CD4-positive, alpha-beta T cell treated with Interleukin-6 at 100 ng/mL for 8 hours (primary cell): ENCODE results near the gene ISM1.
"Not testable (repeated sequence)": the region's sequence is repeated elsewhere in the genome, so short reads cannot be mapped to it uniquely, and the experiment has no call there.

Experiments used
- DNase-seq: peaks from one replicate; pipeline ENCODE4 v3.0.0-alpha.2; 2020; ENCODE audit warnings: mixed read lengths, low spot score

ISM1 gene

GRCh38 chr20:13221673-13222318, 722 bp downstream of the ISM1 start:
- peak; percentile 50 for DNase-seq

GRCh38 chr20:13222319-13222716, 1.2 kb downstream of the ISM1 start:
- no peak for DNase-seq

GRCh38 chr20:13223736-13224520, 2.9 kb downstream of the ISM1 start:
- DNase-seq = no peak

- DNase-seq = no peak
Measured at GRCh38 chr20:13226367-13226766, 5.3 kb downstream of the ISM1 start.

DNA sequence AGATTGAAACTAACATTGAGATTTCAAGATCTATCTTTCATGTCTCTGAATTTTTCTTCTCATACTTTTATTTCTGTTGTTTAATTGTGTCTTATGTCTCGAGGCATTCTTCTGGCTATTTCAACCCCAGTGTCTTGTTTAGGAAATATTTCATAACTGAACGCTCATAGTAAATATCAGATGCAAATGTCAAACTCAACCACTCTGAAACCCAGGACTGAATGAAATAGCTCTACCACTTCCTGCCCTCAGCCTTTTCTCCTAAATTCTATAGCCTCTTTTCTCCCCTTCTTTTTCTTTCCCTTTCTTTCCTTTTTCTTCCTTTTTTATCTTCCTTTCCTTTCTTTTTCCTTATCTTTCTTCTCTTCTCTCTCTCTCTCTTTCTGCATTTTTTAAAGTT, 7.7 kb downstream of the ISM1 start:
- DNase-seq = no peak

DNA sequence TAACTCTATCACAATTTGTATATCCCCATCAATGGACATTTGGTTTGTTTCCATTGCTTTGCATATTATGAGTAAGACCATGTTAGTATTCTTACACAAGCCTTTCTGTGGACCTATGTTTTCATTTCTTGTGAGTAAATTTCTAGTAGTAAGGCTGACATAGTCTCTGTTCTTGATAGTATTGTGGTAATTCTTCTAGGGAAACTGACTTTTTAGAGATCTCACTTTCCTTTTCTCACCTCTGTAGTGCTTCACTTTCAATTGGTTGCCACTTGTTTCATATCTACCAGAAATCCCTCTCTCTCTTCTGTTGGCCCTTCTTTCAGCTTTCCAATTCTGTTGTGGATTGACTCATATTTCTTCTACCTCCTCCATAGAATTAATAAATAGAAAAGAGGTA, 8.5 kb downstream of the ISM1 start:
- DNase-seq = no peak

DNA sequence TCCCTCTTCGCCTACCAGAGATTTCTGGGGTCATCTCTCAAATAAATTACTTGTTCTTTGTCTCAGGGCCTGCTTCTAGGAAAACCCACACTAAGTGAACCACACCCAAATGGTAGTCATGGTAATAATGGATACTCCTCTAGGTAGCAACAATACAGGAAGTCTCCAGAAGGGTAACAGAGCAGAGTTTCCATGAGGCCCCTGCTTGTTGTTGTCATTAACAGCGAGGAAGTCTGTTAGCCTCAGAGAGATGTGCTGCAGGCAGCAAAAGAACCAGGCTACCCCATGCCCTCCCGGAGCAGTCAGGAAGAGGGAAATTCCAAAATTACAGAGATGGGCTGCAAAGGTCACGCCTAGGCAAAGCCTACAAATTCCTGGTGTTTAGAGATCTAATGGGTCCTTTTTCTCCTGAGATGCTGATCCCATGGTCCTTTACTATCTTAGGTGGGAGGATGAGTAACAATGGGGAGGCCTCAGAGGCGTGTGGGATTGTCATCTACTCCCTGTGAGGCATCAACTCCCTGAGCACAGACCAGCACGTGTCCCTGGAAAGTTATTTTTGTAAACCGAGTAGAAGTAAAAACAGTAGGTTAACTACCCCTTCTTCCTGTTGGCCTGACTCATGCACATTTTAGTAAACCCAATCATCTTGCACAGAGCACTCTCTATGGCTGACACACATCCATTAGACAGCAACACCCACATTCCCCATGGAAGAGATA, 10.1 kb downstream of the ISM1 start:
- DNase-seq = peak; percentile 55

- DNase-seq = no peak
Measured at GRCh38 chr20:13232999-13233398, 11.9 kb downstream of the ISM1 start.

- no peak for DNase-seq
Measured at GRCh38 chr20:13234961-13235360, 13.9 kb downstream of the ISM1 start.

- not testable (repeated sequence) for DNase-seq
Measured at GRCh38 chr20:13236360-13236759, 15.3 kb downstream of the ISM1 start.

DNA sequence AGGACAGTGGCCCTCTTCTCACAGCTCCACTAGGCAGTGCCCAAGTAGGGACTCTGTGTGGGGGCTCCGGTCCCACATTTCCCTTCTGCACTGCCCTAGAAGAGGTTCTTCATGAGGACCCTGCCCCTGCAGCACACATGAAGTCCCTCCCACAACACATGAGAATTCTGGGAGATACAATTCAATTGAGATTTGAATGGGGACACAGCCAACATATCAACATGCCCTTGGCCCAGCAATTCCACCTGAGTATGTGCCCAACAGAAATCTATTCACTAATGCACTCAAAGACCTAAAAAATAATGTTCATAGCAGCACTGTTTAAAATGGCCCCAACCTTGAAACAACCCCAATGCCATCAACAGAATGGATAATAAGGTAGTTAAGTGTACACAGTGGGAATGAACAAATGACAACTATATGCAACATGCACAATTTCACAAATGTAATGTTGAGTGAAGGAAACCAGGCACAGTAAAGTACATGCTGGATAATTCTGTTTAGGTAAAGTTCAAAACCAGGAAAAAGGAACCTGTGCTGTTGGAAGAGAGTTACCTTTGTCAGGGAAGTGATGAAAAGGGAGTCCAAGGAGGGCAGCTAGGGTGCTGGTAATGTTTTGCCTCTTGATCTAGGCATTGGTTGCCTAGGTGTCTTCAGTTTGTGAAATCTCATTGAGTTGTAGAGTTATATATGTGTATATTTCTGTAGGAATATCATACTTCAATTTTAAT, 16.1 kb downstream of the ISM1 start:
- DNase-seq = no peak

GRCh38 chr20:13238001-13238653, 17.1 kb downstream of the ISM1 start:
- no peak for DNase-seq

DNA sequence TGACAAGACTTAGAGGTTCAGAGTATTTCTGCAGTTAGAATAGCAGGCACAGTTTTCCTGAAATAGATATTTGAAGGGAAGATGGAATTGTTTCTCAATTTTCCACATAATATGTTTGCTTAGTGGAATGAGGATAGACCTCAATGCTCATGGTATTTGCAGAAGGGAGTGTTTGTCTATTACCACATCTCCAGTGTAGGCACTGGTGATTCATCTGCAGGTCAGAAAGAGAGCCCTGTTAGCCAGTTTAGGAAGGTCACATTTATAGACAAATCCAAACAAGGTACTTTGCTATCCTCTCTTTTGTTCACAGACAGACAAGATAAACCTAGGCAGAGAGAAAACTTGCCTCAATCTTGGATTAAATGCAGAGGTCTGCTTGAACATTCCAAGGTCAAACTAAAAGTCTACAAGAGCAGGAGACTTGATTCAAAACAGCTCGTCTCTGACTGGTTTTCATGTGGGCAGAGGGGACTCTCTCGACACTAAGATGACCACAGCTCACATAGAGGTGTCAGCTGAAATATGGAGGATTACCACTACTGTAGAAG, 22.8 kb downstream of the ISM1 start:
- no peak for DNase-seq

DNA sequence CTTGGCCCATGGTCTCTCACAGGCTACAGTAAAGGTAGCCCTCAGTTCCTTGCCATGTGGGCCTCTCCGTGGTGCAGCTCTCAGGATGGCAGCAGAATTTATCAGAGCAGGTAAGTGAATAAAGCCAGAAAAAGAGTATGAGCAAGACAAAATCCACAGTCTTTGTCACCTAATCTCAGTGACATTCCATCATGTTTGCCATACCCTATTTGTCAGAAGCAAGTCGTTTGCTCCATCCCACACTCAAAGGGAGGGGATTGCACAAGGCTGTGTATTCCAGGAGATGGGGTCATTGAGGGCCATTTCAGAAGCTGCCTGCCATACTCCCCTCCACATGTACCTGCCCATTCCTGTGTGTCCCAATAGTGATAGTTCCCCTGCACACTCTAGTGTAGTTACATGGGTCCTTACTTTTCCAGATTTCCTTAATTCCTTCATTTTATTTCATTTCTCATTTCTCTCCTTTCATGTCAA, 24.2 kb downstream of the ISM1 start:
- no peak for DNase-seq

DNA sequence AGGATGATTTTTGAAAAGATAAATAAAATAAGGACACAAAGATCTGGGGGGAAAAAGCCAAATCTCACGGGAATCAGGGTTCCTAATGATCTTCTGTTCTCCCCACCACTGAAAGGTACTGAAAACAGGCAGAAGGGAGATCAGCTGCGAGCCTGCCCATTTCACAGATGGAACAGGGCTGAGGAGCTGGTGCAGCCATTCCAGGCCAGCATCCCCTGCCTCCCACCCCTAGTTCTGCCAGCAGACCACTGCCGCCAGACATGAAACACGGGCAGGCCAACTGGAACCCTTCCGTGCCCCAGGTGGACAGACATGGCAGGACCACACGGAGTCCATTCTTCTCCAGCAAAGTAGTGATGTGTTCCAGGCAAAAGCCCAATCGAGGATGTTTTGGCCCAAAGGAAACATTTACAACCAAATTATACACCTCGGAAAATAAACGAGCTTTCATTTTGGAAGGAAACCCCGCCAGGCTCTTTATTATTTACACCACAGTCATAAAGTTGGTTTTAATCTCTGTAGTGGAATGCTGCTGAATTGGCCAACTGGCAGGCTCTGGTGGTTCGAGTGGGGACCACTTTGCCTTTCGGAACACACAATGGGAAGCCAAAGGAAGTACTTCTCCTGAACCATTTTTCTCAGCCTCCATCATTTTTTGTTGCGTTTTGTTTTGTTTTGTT, 28.2 kb downstream of the ISM1 start:
- DNase-seq = no peak

DNA sequence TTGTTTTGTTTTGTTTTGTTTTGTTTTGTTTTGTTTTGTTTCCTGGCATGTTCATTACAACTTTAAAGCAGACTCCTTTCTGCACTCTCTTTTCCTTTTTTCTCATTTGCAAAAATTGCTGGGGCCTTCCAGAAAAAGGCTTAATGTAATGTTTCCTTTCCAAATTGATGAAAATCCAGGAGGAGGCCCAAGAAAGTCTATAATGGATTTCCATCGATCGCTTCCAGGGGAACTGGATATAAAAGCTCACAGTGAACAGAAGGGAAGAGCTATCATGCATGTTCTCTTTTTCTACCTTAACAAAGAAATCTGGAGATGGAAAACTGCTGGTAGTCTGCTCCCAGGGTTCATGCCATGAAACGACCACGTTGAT, 28.7 kb downstream of the ISM1 start:
- DNase-seq = no peak

- DNase-seq = no peak
Measured at GRCh38 chr20:13250251-13250650, 29.2 kb downstream of the ISM1 start.

- DNase-seq = no peak
Measured at GRCh38 chr20:13251106-13251903, 30.2 kb downstream of the ISM1 start.

DNA sequence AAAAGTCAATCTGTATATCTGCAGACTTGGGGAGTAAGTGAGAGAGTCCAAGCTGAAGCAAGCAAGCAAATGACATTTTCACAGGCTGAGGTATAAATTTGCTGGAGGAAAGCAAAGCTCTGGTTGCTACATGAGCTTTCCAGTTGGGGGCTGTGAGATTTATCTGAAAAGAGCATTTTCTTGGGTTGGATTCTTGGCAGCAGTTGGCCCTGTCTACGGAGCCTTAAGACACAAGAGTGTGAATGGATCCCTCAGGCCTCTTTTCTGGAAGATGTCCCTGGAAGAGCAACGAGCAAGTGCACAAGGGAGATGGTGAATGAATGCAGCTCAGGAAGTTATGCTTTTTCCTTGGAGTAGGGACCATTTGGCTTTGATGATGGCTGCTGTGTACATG, 30.8 kb downstream of the ISM1 start:
- DNase-seq = no peak

DNA sequence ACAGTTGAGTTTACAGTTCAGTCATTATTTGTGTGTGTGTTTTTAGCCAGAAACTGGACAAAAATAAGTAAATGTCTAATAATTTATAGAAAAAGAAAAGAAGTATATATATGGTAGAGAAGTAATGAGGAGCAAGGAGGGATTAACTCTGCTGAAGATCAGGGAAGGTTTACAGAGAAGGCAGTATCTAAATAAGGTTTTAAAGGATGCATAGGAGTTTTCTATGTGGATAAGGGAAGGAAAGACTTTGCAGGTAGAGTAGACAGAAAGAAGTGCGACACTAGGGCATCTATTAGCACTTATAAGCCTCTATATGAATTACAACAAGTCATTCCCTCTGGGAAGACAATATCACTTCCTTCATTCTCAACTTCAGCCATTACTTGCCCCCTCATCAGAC, 34.3 kb downstream of the ISM1 start:
- no peak for DNase-seq
